SKM-1 treated with dmso at 0.1 percent for 144 hours (cell line): ENCODE results near the gene SEC31A.
"Not testable (repeated sequence)": the region's sequence is repeated elsewhere in the genome, so short reads cannot be mapped to it uniquely, and the experiment has no call there.

Experiments
- DNase-seq: peaks from one replicate; lab custom pipeline; 2025; ENCODE audit not compliant: unreplicated experiment; lab: John Stamatoyannopoulos, UW

SEC31A gene

DNA sequence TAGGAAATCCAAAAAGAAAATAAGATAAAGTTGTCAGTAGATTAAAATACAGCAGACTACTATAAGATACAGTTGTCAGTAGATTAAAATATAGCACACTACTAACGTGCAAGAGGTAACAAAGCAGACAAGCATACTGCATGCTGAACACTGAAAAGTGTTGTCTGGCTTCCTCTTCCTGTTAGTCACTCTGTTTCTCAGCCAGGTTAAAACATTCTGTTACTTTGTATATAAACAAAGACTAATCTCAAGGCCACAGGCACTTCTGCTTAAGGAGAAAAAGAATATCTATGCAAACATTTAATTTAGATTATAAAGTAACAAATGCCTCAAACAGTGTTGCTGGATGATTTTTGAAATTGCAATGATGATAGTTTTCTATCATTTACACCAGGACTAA lies 51.3 kb downstream of the SEC31A start:
- DNase-seq, result no peak

DNA sequence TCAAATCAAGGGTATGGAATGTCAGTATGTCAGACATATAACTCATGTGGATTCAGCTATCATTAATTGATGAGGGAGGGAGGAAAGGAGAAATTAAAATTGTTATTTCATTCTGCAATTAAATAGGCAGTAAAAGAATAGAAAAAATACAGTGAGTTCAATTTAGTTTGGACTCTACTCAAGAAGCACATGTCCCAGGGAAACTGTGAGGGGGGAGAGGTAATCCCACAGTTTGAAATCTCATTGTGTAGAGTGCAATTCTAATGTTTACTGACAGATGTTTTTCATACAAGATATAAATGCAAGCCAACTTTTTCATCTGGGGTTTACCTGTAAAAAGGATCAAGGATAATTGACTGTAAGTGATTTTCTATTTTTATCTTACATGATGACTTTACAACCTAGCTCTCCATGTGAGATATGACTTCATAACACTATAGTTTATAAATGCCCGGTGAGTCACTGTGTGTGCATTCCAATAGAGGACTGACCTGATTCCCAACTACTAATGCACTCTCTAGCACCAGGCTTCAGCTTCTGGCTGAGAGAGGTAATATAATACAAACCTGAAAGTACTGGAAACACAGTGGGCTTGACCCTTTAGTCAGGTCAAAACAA lies 57.1 kb downstream of the SEC31A start:
- no peak for DNase-seq

DNA sequence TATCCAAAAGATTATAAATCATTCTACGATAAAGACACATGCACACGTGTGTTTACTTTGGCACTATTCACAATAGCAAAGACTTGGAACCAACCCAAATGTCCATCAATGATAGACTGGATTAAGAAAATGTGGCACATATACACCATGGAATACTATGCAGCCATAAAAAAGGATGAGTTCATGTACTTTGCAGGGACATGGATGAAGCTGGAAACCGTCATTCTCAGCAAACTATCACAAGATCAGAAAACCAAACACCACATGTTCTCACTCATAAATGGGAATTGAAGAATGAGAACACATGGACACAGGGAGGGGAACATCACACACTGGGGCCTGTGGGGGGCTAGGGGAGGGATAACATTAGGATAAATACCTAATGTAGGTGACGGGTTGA lies 57.9 kb downstream of the SEC31A start:
- DNase-seq, result not testable (repeated sequence)

GRCh38 chr4:82825425-82825824 lies 65.5 kb downstream of the SEC31A start:
- DNase-seq, result no peak

GRCh38 chr4:82823062-82823461 lies 67.9 kb downstream of the SEC31A start:
- no peak for DNase-seq

- DNase-seq, result no peak
Measured at GRCh38 chr4:82820689-82821088, 70.3 kb downstream of the SEC31A start.

DNA sequence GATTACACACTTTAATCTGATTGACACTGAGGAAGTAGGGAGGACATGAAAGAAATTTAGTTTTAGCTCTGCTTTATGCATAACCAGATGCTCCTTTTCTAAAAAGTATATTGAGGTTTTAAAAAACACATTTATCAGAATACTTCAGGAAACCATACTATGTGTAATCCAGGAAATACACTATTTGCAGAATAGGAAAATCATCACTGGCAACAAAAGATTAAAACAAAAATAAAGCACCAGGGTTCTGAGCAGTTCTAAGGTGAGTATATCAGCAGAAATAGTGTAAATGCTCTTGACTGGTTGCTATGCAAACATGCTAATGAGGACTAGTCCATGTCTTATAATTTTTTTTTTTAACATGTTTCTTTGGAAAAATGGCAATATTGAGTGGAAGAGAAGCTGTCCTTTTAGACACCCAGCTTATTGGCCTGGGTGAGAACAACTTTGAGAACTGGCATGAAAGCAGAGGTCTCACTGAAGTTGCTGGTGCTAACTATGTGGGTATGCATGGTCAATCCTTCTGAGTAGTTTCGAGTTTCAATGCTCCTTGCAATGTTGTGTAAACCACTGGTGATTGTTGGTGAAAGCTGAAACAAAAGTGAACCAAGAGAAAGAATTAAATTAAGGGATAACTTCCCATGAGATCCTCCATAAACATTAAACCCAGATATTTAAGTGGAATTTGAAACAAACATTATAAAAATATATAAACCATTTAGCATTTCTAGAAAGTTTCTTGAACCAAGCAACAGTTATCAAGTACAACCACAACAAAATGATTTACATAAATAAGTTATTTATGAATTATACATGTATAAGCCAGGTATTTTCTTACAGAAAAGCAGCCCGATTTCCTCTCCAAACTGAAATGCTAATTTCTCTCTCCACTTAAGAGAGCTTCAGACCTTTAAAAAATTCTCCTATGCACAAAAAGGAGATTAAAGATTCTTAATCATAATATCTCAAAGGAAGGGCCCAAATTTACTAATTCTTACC lies 72.0 kb downstream of the SEC31A start:
- DNase-seq, result no peak

DNA sequence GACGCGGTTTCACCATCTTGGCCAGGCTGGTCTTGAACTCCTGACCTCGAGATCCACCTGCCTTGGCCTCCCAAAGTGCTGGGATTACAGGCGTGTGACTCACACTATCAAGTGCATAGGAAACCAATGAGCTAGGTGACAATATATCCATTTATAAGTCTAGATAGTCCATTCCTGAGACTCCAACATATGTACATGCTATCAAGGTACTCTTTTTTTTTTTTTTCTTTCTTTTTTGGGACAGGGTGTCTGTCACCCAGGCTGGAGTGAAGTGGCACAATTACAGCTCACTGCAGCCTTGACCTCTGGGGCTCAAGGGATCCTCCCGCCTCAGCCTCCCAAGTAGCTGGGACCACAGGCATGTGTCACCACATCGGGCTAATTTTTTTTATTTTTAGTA lies 74.1 kb downstream of the SEC31A start:
- DNase-seq, result not testable (repeated sequence)

DNA sequence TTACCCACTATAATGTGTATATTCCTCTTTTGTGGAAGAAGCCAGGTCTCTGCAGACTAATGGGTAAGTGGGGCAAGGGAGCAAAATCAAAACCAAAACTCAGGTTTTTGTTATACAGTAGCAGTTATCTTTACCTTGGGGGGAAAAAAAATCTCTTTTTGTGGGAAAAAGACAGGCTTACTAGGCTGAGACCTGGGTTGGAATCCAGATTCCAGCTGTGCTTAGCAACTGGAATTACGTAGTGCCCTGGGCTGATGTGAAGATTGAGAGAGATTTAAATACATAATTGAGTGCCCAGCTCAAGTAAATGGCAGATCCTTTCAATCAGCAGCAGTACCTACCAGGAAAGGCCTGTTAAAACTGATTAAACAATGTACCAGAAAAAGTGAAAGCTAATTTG lies 76.9 kb downstream of the SEC31A start:
- no peak for DNase-seq

DNA sequence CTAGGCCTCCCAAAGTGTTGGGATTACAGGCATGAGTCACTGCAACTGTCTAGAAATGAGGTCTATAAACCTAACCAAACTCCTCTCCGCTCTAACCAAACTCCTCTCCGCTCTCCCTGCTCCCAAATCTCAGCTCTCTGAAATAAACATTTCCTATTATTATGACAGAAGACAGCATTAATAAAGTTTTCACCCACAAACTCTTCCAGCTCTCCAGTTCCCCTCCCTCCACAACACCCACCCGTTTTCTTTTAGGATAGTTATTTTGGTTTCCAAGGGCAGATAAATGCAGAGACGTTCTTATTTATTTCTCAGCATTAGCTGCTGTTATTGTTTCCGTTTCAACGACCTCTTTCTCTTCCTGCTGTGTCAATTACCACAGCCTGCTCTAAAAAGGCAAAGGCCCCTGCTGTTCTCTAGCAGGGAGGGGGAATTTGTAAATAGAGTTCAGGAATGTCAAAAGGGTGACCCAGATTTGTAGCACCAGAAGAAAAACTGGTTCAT lies 79.1 kb downstream of the SEC31A start:
- no peak for DNase-seq

DNA sequence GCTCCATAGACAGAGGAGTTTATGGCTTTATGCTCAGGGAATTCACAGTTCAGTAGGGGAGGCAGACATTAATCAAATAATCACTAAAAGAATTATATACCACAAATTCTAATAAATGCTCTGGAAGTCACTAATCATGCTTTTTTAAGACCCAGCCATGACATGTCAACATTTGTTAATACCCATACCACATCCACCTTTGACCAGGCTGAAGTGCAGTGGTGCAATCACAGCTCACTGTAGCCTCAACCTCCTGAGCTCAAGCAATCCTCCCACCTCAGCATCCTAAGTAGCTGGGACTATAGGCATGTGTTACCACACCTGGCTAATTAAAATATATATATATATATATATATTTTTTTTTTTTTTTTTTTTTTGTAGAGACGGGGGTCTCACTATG lies 79.6 kb downstream of the SEC31A start:
- DNase-seq, result no peak

DNA sequence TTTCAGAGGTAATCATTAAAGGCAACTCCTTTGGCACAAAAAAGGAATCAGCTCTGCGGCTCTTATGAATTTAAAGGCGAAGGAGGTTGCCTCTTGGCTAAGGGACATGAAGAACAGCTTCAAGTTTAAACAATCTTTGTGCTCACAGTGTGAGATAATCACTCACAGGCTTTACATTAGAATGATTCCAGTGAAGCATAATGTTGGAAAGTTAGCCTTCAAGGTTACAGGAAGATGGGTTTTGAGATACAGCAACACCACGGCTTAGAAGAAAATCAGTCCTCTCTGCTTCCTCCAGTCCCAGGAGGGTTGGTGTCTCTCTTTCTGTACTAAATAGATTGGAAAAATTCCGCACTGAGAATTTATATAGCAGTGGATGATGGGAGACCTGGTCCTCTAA lies 80.8 kb downstream of the SEC31A start:
- DNase-seq, result no peak

DNA sequence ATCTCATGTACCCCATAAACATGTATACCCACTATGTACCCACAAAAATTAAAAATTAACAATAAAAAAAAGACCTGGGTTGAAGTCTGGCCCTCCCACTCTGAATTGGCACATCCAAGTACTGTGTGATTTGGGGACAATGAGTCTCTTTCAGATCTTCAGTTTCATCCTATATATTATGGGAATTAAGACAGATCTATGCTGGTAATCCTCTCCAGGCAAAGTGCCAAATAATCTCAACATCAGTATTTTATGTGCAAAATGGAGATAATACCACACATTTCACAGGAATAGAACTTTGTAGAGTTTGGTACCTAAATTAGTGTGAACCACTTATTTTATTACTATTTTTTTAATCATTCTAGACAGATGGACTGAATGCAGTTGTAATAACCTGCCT lies 81.3 kb downstream of the SEC31A start:
- DNase-seq, result no peak

DNA sequence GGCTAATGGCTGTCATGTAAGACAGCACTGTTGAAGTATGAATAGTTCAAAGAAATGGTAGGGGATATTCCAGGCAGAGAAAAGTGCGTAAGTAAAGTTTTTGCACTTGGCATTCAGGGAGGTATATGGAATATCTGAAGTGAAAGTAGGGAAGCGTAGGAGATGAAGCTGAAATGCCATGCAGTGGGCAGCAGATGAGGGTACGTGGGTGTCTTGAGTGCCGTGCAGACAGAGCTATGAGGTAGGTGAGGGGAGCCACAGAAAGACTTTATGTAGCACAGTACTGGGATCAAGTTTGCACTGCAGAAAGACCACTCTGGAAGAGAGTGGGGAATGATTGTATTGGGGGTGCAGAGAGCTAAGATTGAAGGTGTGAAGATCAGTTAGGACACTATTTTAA lies 87.2 kb downstream of the SEC31A start:
- DNase-seq, result no peak

- peak; percentile 69 for DNase-seq
Measured at GRCh38 chr4:82802911-82803310, 88.0 kb downstream of the SEC31A start.

DNA sequence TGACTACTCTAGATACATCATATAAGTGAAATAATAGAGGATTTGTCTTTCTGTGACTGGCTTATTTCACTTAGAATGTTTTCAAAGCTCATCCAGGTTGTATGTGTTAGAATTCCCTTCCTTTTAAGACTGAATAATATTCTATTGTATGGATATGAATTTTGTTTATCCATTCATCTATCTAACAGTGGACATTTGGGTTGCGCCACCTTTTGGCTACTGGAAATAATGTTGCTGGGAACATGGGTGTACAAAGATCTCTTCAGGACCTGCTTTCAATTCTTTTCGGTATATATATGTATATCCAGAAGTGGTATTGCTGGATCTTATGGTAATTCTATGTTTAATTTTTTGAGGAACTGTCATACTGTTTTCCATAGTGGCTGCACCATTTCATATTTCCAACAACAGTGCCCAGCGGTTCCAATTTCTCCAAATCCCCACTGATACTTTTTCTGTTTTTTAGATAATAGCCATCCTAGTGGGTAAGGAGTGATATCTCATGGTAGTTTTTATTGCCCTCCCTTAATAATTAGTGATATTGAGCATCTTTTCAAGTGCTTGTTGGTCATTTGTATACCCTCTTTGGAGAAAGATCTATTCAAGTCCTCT lies 88.9 kb downstream of the SEC31A start:
- no peak for DNase-seq

- DNase-seq, result no peak
Measured at GRCh38 chr4:82799006-82799881, 91.7 kb downstream of the SEC31A start.

GRCh38 chr4:82798168-82799005 lies 92.6 kb downstream of the SEC31A start, which contains the start of gene SCD5:
Gene SCD5 (minus strand): TSS chr4:82798796. CDS start chr4:82798537, 259 bp downstream.
- peak; percentile 61 for DNase-seq

DNA sequence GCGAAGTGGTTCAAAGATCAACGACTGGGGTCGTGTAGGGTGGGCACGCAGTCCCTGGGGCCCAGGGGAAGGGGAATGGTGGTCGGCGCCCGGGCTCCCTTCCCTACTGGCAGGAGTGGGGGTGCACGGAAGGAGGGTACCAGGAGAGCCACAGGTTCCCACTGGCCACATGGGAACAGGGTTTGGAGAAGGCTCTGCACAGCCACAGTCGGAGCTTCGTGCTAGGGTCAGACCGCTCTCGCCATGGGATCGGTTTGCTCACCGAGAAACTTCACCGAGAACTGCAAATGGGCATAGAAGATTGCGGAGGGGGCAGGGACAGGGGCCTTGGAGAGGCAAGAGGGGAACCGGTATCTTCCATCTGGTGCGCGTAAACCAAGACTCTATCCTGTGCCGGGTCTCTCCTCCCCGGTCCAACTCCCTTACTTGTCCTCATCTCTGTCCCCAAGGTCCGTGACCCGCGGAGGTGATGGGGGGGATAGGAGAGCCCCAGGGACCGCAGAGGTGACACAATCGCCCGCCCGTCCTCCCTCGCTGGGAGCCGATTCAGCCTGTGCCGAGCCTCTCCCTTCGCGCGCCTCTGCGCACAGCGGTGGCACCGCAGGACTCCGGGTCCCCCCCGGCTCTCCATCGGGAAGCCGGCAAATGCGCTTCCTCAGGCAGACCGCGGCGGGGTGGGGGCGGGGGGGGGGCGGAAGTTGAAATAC lies 93.4 kb downstream of the SEC31A start:
- no peak for DNase-seq
